ENCODE data around the gene LDLRAD4.

DNA sequence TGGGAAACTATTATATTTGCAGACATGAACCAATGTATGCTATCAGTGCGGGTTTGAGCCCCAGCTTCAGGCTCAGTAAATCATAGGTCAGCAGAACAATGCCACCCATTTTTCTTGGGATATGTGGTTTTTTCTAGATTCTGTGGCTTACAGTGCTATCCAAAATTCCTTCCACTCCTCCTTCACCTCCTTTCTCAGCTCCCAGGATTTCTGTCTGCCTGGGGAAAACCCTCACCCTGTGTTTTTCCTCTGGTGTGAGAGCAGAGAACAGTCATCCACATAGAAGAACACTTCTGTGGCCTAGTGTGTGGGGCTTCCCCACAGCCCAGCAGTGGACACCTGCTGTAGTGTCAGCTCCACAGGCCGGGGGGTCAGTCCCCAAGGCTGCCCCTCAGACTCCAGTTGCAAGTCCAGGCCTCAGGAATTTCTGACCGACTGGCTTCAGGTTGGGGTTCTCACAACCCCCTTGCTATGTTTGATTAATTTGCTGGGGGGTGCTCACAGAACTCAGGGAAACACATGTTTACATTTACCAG, 238.2 kb downstream of the LDLRAD4 start:
- no peak for TF ChIP-seq POLR2A (IDR thresholded peaks at IDR 0.05)
- TF ChIP-seq, protein P1, sequence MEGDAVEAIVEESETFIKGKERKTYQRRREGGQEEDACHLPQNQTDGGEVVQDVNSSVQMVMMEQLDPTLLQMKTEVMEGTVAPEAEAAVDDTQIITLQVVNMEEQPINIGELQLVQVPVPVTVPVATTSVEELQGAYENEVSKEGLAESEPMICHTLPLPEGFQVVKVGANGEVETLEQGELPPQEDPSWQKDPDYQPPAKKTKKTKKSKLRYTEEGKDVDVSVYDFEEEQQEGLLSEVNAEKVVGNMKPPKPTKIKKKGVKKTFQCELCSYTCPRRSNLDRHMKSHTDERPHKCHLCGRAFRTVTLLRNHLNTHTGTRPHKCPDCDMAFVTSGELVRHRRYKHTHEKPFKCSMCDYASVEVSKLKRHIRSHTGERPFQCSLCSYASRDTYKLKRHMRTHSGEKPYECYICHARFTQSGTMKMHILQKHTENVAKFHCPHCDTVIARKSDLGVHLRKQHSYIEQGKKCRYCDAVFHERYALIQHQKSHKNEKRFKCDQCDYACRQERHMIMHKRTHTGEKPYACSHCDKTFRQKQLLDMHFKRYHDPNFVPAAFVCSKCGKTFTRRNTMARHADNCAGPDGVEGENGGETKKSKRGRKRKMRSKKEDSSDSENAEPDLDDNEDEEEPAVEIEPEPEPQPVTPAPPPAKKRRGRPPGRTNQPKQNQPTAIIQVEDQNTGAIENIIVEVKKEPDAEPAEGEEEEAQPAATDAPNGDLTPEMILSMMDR (IDR thresholded peaks at IDR 0.05) = no peak

Data from tibial nerve (tissue), 3 donors.